Metanephros (tissue), 2 donors: Measurements from ENCODE around the gene RFC4. TPM values are rescaled to one million over a fixed set of nuclear protein-coding genes. Genes with fewer than 3 reads are reported as not detected.

Source experiments
- small RNA-seq: library from RNA; depleted of rRNA; stranded (forward); fragments of <200 nt; gene quantifications from one replicate; pipeline ENCODE3, GENCODE V24; 2014; ENCODE audit warnings: low replicate concordance
- total RNA-seq: library from RNA; depleted of rRNA; stranded (reverse); fragments of >200 nt; gene quantifications from one replicate; pipeline ENCODE4 v1.2.3, GENCODE V29; 2014

RFC4 gene
- total RNA-seq: 19.0 TPM

GRCh38 chr3:186806089-186807055 is at the start of gene RFC4:
Gene RFC4 (minus strand): TSS chr3:186806482. CDS start chr3:186804713, 1,769 bp downstream.

GRCh38 chr3:186842426-186843038 is 36.2 kb upstream of the RFC4 start, which contains the start of gene ADIPOQ:
Gene ADIPOQ (plus strand): TSS chr3:186842710. CDS start chr3:186853059, 10,349 bp downstream.

GRCh38 chr3:186783058-186783730 is 23.1 kb downstream of the RFC4 start, which contains the start of gene EIF4A2:
Gene EIF4A2 (plus strand): TSS chr3:186783577. CDS start chr3:186783611, 34 bp downstream.

Small RNA genes lying within 50 kb of the gene (small RNA-seq; reads per million reads assigned to genes)
- gene RF00092 (not detected), gene RNU6-1105P (not detected), gene SNORA4 (not detected), gene SNORA63 (not detected), gene SNORA81 (not detected), gene SNORD2 (not detected)

Other genes starting within 250 kb of the RFC4 start
- gene TBCCD1, start 239.1 kb downstream of the RFC4 start, total RNA-seq: 17.9 TPM
- gene DNAJB11, start 235.8 kb downstream of the RFC4 start, total RNA-seq: 32.3 TPM
- gene AHSG, start 193.4 kb downstream of the RFC4 start, total RNA-seq: 1.3 TPM
- gene FETUB, start 166.1 kb downstream of the RFC4 start, total RNA-seq: not detected
- 0.88 TPM for gene HRG, start 140.5 kb downstream of the RFC4 start, total RNA-seq
- gene KNG1, start 89.1 kb downstream of the RFC4 start, total RNA-seq: 116 TPM
- gene EIF4A2, start 22.9 kb downstream of the RFC4 start, total RNA-seq: 609 TPM
- 2.5 TPM for gene ADIPOQ, start 36.2 kb upstream of the RFC4 start, total RNA-seq
- 82.9 TPM for gene ST6GAL1, start 124.0 kb upstream of the RFC4 start, total RNA-seq